ENCODE data around the gene MORC3.

Gene MORC3

DNA sequence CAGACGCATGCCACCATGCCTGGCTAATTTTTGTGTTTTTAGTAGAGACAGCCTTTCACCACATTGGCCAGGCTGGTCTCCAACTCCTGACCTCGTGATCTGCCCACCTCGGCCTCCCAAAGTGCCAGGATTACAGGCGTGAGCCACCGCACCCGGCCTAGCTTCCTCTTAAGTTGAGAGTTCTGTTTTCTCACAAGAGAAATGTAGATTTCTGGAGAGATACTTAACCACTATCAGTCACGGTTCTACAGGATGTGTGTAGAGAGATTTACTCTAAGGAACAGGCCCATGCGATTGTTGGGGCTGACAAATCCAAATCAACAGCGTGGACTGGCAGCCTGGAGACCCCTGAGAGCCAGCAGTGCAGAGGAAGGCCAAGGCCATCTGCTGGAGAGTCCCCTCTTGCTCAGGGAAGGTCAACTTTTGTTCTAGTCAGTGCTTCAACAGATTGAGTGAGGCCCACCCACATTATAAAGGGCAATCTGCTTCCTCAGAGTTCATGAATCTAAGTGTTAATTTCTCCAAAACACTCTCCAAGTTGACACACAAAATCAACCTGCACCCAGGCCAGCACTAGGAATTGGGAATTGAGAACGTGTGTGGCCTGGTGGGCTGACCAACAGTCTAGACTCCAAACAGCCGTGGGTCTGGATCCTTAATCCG, 103.9 kb downstream of the MORC3 start:
- DNase-seq (ENCODE audit: low spot score) = no peak

DNA sequence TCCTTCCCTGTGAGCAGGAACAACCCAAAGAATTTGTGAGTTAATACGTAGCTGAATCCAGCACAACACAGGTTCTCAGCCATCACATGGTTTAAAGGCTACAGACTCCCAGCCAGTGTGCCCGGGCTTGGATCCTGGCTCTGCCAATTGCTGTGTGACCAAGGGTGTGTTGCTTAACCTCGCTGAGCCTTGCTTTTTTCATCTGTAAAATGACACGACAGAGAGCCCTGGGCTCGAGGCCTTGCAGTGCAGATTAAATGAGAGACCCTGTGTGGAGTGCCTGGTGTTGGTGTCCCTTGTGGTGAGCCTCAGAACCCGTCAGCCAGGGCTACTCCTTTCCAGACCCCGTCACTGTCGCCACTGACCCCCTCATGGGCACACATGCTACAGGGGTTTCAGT, 104.6 kb downstream of the MORC3 start:
- no peak for DNase-seq (ENCODE audit: low spot score)

DNA sequence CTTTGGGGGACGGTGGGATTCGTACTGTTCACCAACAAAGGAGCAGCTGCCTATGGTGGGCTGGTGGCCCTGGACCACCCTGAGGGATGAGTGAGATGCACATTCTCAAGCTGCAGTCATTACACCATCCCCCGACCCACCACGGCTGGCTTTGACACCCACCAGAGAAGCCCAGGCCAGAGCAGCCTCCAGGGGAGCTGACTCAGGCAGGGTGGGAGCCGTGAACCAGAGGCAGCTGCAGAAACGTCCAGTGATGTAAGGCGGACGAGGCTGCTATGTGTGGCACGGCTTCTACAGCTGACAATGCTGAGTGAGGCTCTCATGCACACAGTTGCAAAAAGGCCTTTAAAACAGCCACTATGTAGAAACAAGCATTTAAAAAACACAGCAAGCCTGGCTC, 105.3 kb downstream of the MORC3 start:
- no peak for DNase-seq (ENCODE audit: low spot score)
